Urinary bladder (tissue), 4 donors: ENCODE data around the gene SEC23IP. TPM values are rescaled to one million over a fixed set of nuclear protein-coding genes. Genes with fewer than 3 reads are reported as not detected.
"Not testable (repeated sequence)": the region's sequence is repeated elsewhere in the genome, so short reads cannot be mapped to it uniquely, and the experiment has no call there.

ENCODE experiments used
- DNase-seq: peaks from one replicate; pipeline ENCODE4 v3.0.0-alpha.2; 2015; ENCODE audit errors: extremely low spot score
- H3K27ac ChIP-seq: one replicate; pipeline ENCODE4 v1.5.1; 2013; ENCODE audit warnings: low read depth, mild to moderate bottlenecking, moderate library complexity
- H3K36me3 ChIP-seq: one replicate; pipeline ENCODE4 v1.6.1; 2013; ENCODE audit warnings: mild to moderate bottlenecking, moderate library complexity; ENCODE audit not compliant: insufficient read depth
- H3K4me1 ChIP-seq: one replicate; pipeline ENCODE4 v1.6.1; 2013; ENCODE audit warnings: mild to moderate bottlenecking, moderate library complexity; ENCODE audit not compliant: insufficient read depth
- H3K4me3 ChIP-seq: one replicate; pipeline ENCODE4 v1.5.1; 2013; ENCODE audit warnings: low read depth, low read length
- WGBS: extraction: QIAGEN DNeasy Blood & Tissue Kit; methylation state at CpG from one replicate; pipeline ENCODE4 v1.1.7; 2013; 5-methylcytosine and 5-hydroxymethylcytosine counted together
- polyA plus RNA-seq: library from polyadenylated mRNA; stranded (reverse); fragments of 200-250 nt; gene quantifications from one replicate; pipeline ENCODE4 v1.2.3, GENCODE V29; 2013
- total RNA-seq: library from RNA; depleted of rRNA; stranded (reverse); fragments of >200 nt; gene quantifications from one replicate; pipeline ENCODE4 v1.2.3, GENCODE V29; 2014
- donor health status: healthy with polysubstance abuse.
- donor health status: healthy.

The SEC23IP gene
- total and polyA plus RNA-seq, 2 donors, result 16.9 to 26.5 TPM

DNA sequence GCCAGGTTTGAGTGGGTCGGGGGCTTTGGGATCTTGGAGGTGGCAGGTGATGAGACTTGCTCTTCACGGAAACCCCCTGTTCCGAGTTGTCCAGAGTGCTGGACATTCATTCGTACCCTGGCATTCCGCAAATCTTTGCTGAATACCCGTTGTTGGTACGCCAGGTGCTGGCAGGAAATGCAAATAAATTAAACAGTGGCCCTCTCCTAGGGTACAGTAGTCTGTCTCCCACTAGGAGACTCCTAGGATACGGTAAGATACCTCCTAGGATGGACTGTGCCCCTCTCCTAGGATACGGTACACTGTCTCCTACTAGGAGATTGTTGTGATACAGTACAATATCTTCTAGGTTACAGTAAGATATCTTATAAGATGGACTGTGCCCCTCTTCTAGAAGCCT, 544 bp downstream of the SEC23IP start:
- no peaks in the 10 kb centered on the region for H3K36me3 ChIP-seq
- H3K27ac ChIP-seq, result peak overlapping the region; percentile 68
- WGBS, result 2% methylated on average over 9 of the region's 9 CpGs
- no peaks in the 10 kb centered on the region for H3K4me1 ChIP-seq
- H3K4me3 ChIP-seq, result peak overlapping the region; percentile 94
- no peak for DNase-seq

DNA sequence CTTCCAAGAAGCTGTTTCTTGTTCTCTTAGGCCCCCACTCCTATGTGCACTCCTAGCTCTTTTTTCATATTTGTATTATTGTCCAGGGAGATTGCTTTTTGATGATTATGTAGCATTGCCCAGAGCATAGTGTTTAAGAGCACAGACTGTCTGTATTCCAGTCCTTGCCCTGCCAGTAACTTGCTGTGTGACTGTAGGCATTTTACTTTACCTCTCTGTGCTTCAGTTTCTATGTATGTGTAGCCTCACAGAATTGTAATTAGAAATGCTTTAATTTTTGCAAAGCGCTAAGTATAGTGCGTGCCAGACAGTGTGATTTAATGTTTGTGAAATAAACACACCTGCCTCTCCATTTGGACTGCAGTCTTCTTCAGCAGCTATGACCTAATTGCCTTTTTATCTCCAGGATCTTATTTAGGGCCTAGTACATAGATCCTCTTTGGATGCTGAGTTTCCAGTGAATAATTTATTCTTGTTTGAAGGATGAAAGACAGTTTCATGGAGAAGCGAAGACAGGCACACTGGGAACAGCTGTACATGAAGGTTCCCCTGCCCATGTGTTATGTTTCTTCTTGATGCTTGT, 1.4 kb downstream of the SEC23IP start:
- DNase-seq, result no peak
- Histone ChIP-seq H3K27ac (no peak overlapping the region), H3K36me3 (no peaks in the 10 kb centered on the region), H3K4me1 (no peaks in the 10 kb centered on the region), H3K4me3 (no peak overlapping the region)
- 94% methylated on average over 3 of the region's 3 CpGs for WGBS

DNA sequence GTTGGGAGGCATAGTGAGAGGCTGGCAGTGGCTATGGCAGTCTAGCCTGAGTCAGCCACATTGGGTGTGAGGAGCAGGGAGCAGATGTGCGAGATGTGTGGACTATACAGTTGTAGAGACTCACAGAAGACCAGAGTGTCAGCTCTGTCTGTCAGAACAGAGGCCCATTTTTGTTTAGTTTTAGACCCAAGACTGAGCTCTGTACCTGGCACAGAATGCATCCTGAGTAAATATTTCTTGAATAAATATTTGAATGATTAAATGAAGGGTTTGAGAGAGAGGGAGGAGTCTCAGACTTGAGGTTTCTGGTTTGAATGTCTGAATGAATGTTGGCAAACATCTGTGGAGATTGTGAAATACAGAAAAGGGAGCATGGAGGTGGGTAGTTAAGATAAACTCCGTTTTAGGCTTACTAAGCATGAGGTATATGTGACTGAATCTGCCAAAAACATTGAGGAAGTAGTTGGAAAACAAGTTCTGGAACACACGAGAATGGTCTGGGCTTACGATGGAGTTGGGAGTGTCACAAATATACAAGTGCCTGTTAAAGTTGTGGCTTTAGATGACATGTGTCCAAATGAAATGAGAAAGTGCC, 3.6 kb downstream of the SEC23IP start:
- Histone ChIP-seq H3K27ac (peak overlapping the region; percentile 4), H3K4me1 (no peaks in the 10 kb centered on the region), H3K36me3 (no peaks in the 10 kb centered on the region), H3K4me3 (no peak overlapping the region)
- DNase-seq, result no peak
- WGBS, result 24% methylated on average over 4 of the region's 4 CpGs

DNA sequence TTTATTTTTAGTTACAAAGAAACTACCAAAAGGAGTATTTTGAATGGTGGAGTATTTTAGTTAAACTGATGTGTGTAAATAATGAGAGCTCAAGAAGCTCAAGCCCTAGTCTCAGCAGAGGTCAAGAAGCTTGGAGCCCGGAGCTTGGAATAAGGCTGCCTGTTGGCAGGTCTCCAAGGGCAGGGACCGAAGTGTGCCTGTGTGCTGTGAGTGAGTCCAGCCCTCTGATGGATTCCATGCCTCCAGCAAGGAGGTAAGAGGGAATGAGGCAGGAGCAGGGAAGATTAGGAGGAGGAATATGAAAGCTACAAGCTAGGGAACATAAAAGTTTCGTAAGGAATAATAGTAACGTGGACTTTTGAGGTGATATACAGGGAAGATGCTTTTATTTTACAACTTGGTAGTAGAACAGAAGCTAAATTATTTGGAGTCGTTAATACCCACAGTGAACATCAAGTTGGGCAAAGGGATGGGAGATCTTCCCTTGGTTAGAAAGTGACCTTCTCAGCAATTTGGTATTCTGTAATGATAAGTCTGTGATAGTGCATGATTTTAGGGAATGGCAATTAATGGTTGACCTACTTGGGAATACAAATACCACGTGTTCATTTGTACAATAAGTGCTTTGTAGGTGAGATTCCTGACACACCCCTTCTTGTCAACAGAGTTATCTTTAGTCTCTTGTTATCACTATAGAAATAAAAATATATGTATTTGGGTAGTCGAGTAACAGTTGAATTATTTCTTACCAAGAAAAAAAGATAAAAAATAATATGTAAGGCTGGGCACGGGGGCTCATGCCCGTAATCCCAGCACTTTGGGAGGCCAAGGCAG, 4.6 kb downstream of the SEC23IP start:
- Histone ChIP-seq H3K27ac (no peak overlapping the region), H3K4me1 (no peaks in the 10 kb centered on the region)
- WGBS, result 57% methylated on average over 9 of the region's 9 CpGs

DNA sequence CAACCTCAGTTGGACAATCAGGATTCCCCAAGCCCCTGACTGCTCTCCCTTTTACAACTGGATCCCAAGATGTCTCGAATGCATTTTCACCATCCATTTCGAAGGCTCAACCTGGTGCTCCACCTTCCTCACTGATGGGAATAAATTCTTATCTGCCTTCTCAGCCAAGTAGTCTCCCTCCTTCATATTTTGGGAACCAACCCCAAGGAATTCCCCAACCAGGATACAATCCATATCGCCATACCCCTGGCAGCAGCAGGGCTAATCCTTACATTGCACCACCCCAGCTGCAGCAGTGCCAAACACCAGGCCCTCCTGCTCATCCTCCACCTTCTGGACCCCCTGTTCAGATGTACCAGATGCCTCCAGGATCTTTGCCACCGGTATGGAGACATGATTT, 6.0 kb downstream of the SEC23IP start:
- H3K36me3 ChIP-seq, result peaks cover 2% of the 10 kb centered on the region
- 91% methylated on average over 4 of the region's 4 CpGs for WGBS
- H3K4me1 ChIP-seq, result no peaks in the 10 kb centered on the region
- no peak overlapping the region for H3K4me3 ChIP-seq
- no peak for DNase-seq
- H3K27ac ChIP-seq, result no peak overlapping the region

More for the DNA sequence above, 4.6 kb downstream of the SEC23IP start:
- no peak for DNase-seq
- Histone ChIP-seq H3K4me3 (no peak overlapping the region), H3K36me3 (no peaks in the 10 kb centered on the region)

DNA sequence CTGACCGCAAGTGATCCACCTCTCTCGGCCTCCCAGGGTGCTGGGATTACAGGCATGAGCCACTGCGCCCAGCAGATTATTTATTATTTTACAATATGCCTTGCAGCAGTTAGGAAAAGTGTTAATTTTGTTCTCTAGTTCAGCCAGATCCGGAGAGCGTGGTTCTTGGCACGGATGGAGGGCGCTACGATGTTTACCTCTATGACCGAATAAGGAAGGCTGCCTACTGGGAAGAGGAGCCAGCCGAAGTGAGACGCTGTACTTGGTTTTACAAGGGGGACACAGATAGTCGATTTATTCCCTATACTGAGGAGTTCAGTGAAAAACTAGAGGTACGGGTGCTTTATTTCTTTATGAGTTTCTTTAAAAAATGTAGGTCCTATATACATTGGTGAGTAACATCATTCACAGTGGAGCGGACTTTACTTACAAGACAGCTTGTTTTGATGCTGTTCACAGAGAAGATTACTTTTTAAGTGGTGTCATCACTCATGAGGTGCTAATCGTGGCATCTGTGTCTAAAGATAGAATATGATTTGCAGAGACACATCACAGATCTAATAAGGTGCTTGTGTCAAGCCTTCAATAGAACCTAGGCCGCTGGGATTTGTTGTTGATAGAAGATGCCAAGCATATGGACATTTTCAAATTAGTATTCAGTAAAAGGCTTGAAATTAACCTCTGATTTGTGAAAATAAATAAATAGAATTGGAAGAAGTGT, 11.6 kb downstream of the SEC23IP start:
- peaks cover 7% of the 10 kb centered on the region for H3K36me3 ChIP-seq
- H3K4me3 ChIP-seq, result no peak overlapping the region
- no peak overlapping the region for H3K27ac ChIP-seq
- no peak for DNase-seq
- H3K4me1 ChIP-seq, result no peaks in the 10 kb centered on the region
- 87% methylated on average over 16 of the region's 16 CpGs for WGBS

DNA sequence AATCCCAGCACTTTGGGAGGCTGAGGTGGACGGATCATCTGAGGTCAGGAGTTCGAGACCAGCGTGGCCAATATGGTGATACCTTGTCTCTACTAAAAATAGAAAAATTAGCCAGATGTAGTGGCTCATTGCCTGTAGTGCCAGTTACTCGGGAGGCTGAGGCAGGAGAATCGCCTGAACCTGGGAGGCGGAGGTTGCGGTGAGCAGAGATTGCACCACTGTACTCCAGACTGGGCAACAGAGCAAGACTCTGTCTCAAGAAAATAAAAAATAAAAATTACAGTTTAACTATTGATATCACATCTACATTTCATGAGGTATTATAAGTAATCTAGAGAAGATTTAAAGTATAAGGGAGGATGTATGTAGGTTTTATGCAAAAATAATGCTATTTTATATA, 15.2 kb downstream of the SEC23IP start:
- H3K27ac ChIP-seq, H3K36me3 ChIP-seq, H3K4me1 ChIP-seq, H3K4me3 ChIP-seq, DNase-seq: not testable (repeated sequence)
- 98% methylated on average over 7 of the region's 7 CpGs for WGBS

DNA sequence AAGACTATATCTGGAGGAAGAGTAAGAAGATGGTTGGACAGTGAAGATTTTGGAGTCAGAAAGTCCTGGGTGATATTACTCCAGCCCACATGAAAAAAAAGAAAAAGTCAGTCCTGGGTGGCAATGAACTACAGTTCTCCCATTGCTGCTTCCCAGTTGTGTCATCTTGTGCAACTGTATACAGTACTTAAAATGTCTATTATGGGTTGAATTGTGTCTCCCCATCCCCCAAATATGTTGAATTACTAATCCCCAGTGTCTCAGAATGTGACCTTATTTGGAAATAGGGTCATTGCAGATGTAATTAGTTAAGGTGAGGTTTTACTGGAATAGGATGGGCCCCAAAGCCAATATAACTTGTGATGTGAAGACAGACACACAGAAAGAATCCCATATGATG, 15.6 kb downstream of the SEC23IP start:
- Histone ChIP-seq H3K4me3 (no peak overlapping the region), H3K36me3 (peaks cover 6% of the 10 kb centered on the region), H3K27ac (no peak overlapping the region), H3K4me1 (no peaks in the 10 kb centered on the region)
- no peak for DNase-seq

DNA sequence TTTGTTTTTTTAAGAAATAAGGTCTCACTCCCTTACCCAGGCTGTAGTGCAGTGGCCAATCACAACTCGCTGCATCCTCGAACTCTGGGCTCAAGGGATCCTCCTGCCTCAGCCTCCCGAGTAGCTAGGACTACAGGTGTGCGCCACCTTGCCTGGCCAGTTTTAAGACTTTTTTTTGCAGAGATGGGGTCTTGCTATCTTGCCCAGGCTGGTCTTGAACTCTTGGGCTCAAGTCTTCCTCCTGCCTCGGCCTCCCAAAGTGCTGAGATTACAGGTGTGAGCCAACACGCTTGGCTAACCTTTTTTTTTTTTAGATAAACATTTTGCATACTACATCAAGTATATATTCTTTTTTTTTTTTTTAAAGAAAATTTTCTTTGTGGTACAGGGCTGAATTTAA, 18.2 kb downstream of the SEC23IP start:
- Histone ChIP-seq H3K4me1 (no peaks in the 10 kb centered on the region), H3K27ac (no peak overlapping the region), H3K4me3 (no peak overlapping the region), H3K36me3 (peaks cover 2% of the 10 kb centered on the region)
- no peak for DNase-seq
- WGBS, result 98% methylated on average over 6 of the region's 6 CpGs

DNA sequence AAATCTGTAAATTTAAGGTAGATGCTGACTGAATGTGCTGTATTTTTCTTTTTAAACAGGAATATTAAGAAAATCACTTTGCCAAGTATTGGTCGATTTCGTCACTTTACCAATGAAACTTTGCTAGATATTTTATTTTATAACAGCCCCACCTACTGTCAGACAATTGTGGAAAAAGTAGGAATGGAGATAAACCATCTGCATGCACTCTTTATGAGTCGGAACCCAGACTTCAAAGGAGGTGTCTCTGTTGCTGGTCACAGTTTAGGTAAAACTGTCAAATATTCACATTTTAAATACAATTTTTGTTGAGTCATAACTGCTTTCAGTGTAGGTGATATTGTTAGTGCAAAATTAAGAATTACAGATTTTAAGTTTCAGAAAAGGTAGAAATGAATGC, 25.2 kb downstream of the SEC23IP start:
- Histone ChIP-seq H3K4me1 (no peaks in the 10 kb centered on the region), H3K4me3 (no peak overlapping the region), H3K27ac (no peak overlapping the region), H3K36me3 (peaks cover 9% of the 10 kb centered on the region)
- 69% methylated on average over 3 of the region's 3 CpGs for WGBS
- no peak for DNase-seq

DNA sequence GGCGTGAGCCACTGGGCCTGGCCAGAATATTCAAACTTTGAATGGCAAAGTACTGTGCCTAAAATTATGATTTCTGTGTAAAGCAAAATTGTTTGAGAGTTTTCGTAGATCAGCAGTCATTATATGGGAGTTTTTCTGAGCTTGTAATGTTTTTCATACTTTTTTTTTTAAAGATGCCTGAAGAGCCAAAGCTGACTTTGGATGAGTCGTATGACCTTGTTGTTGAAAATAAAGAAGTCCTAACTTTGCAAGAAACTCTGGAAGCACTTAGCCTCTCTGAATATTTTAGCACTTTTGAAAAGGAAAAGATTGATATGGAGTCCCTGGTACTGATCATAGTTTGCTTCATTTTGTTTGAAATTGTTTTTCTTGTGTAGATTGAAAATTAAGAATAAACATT, 26.7 kb downstream of the SEC23IP start:
- no peak for DNase-seq
- WGBS, result 90% methylated on average over 3 of the region's 3 CpGs
- Histone ChIP-seq H3K27ac (no peak overlapping the region), H3K36me3 (peaks cover 9% of the 10 kb centered on the region), H3K4me1 (no peaks in the 10 kb centered on the region), H3K4me3 (no peak overlapping the region)

DNA sequence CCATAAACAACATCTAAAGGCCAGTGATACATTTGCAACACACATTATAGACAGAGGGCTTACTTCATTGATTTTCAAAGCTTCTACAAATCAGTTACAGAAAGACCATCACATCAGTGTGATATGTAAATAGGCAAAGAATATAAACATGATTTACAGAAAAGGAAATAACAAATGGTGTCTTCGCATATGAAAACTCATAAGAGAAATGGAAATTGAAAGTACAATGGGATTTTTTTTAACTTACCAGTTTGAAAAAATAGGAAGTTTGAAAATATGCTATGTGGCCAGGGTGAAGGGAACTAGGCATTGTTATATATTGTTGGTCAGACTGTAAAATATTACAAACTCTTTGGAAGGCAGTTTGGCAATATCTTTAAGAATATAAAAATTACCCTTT, 27.3 kb downstream of the SEC23IP start:
- Histone ChIP-seq H3K4me3 (no peak overlapping the region), H3K4me1 (no peaks in the 10 kb centered on the region), H3K36me3 (peaks cover 9% of the 10 kb centered on the region), H3K27ac (no peak overlapping the region)
- 93% methylated on average over 1 of the region's 1 CpG for WGBS
- no peak for DNase-seq

DNA sequence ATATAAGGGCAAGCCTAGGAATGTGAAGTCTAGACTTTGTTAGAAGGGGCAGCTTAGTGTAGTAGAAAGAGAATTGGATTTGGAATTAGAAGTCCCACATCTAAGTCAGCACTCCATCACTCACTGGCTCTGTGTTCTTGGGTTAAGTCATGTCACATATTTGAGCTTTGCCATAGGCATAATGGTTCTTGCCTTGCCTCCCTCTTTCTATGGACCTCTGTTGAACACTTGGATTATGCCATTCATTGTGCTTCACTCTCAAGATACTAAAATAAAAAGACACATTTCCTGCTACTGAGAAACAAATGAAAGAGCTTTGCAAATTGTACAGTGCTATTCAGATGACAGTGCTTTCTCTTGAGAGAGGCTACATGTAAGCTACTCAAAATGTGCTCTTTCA, 35.9 kb downstream of the SEC23IP start:
- no peak overlapping the region for H3K27ac ChIP-seq

DNA sequence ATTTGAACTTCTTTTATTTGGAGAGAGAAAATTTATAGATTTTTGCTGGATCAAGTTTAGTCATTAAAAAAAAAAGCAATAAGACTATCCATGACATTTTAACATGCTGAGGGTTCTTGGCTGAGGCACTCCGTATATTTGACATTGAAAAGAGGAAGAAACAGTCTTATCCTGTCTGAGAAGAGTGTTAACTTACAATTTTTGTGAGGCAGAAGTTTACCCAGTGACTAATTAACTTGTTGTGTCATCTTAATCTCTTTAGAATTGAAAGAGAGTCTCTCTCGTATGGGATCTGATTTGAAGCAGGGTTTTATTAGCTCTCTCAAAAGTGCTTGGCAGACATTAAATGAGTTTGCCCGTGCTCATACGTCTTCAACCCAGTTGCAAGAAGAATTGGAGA, 39.3 kb downstream of the SEC23IP start:
- Histone ChIP-seq H3K36me3 (peaks cover 1% of the 10 kb centered on the region), H3K27ac (no peak overlapping the region), H3K4me1 (no peaks in the 10 kb centered on the region), H3K4me3 (no peak overlapping the region)
- WGBS, result 62% methylated on average over 4 of the region's 4 CpGs
- no peak for DNase-seq

More for the DNA sequence above, 35.9 kb downstream of the SEC23IP start:
- Histone ChIP-seq H3K4me3 (no peak overlapping the region), H3K36me3 (peaks cover 5% of the 10 kb centered on the region), H3K4me1 (no peaks in the 10 kb centered on the region)
- DNase-seq, result no peak
